ENCODE results near the gene GPR26.
"Not testable (repeated sequence)": the region's sequence is repeated elsewhere in the genome, so short reads cannot be mapped to it uniquely, and the experiment has no call there.

GPR26 gene

GRCh38 chr10:123718544-123719060 lies 52.4 kb downstream of the GPR26 start:
- no peak for DNase-seq

- no peak for DNase-seq
These were observed 54.4 kb downstream of the GPR26 start for GRCh38 chr10:123720536-123720935.

GRCh38 chr10:123721441-123722049 lies 55.4 kb downstream of the GPR26 start:
- DNase-seq = no peak

- DNase-seq = no peak
These were observed 56.2 kb downstream of the GPR26 start for GRCh38 chr10:123722351-123722750.

GRCh38 chr10:123724747-123725146 lies 58.6 kb downstream of the GPR26 start:
- no peak for DNase-seq

- peak in 1 of 2 experiments; percentile 0 for DNase-seq
These were observed 60.2 kb downstream of the GPR26 start for GRCh38 chr10:123726381-123726780.

- no peak for DNase-seq
These were observed 60.7 kb downstream of the GPR26 start for GRCh38 chr10:123726836-123727235.

- no peak for DNase-seq
These were observed 63.4 kb downstream of the GPR26 start for GRCh38 chr10:123729523-123729922.

GRCh38 chr10:123736917-123737316 lies 70.8 kb downstream of the GPR26 start:
- not testable (repeated sequence) for DNase-seq

GRCh38 chr10:123741146-123741545 lies 75.0 kb downstream of the GPR26 start:
- no peak for DNase-seq

GRCh38 chr10:123741711-123742110 lies 75.6 kb downstream of the GPR26 start:
- DNase-seq = no peak

GRCh38 chr10:123742751-123743440 lies 76.7 kb downstream of the GPR26 start:
- no peak for DNase-seq

- no peak for DNase-seq
These were observed 77.5 kb downstream of the GPR26 start for GRCh38 chr10:123743441-123744223.

GRCh38 chr10:123744224-123744536 lies 78.0 kb downstream of the GPR26 start:
- DNase-seq = no peak
